ENCODE measurements around the gene MBP. TPM values are rescaled to one million over a fixed set of nuclear protein-coding genes. Genes with fewer than 3 reads are reported as not detected.

Gene MBP
- total RNA-seq, 1 experiment from 2014 or later: 88.8 TPM

DNA sequence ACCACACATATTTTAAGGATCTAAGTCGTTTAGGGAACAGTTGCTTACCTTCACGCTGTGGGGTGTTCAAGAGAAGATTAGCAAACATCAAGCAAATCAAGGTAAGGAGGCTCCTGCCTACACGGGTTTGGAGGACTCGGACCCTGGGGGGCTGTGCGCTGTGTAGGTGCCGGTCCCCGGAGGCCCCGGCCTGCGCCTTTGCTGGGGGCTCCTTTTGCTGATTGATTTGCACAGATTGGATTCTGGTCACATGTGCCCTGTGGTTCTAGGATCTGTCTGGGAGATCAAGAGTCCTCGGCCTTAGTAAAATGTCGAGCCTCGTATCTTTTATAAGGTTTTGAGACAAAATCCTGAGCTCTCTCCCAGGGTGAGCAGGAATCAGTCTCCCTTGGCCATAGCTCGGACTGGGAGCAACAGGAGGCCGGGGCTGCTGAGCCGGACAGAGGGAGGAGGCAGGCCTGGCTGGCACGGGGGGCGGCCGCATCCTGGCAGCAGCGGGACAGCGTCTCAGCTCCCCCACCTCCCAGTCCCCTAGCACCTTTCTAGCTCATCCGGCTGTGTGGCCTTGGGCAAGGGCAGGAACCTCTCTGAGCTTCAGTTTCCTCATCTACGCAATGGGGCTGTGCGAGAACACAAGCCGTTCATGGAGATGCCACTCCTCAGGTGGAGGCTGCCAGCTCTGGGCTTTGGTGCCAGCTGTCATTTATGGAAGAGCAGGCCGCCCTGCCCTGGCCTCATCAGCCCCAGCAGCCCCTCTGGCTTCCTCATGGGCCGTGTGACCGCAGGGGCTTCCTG lies 147.2 kb downstream of the MBP start:
- POLR2A ChIA-PET: no interaction called here
- no peaks in the 10 kb centered on the region for H3K27me3 ChIP-seq (ENCODE audit: control insufficient read depth, insufficient read depth, low read length)
- H3K27ac ChIP-seq (ENCODE audit: low read length): no peak overlapping the region
- in situ Hi-C loops (cut with HindIII; ENCODE audit: low pct_unique_long_range_greater_than_20kb, low sequenced_read_pairs) (no loop called here), intact Hi-C loops (cut with micrococcal nuclease; ENCODE audit: unreplicated experiment) (no loop called here)
- no peak for ATAC-seq
- H3K36me3 ChIP-seq (ENCODE audit: control insufficient read depth, insufficient read depth, low read length): no peaks in the 10 kb centered on the region
- no peaks in the 10 kb centered on the region for H3K9me3 ChIP-seq (ENCODE audit: control insufficient read depth, insufficient read depth, low read depth, low read length)
- TF ChIP-seq TCF7L2 (IDR thresholded peaks at IDR 0.05; ENCODE audit: low read depth, low read length) (no peak), SIN3A (IDR thresholded peaks at IDR 0.05; ENCODE audit: borderline replicate concordance, insufficient read depth, low read depth, low read length) (no peak), POLR2AphosphoS5 (IDR thresholded peaks at IDR 0.05; ENCODE audit: low read depth, low read length) (no peak)
- TF ChIP-seq, protein P1, sequence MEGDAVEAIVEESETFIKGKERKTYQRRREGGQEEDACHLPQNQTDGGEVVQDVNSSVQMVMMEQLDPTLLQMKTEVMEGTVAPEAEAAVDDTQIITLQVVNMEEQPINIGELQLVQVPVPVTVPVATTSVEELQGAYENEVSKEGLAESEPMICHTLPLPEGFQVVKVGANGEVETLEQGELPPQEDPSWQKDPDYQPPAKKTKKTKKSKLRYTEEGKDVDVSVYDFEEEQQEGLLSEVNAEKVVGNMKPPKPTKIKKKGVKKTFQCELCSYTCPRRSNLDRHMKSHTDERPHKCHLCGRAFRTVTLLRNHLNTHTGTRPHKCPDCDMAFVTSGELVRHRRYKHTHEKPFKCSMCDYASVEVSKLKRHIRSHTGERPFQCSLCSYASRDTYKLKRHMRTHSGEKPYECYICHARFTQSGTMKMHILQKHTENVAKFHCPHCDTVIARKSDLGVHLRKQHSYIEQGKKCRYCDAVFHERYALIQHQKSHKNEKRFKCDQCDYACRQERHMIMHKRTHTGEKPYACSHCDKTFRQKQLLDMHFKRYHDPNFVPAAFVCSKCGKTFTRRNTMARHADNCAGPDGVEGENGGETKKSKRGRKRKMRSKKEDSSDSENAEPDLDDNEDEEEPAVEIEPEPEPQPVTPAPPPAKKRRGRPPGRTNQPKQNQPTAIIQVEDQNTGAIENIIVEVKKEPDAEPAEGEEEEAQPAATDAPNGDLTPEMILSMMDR (IDR thresholded peaks at IDR 0.05): no peak
- TF ChIP-seq, protein P2, sequence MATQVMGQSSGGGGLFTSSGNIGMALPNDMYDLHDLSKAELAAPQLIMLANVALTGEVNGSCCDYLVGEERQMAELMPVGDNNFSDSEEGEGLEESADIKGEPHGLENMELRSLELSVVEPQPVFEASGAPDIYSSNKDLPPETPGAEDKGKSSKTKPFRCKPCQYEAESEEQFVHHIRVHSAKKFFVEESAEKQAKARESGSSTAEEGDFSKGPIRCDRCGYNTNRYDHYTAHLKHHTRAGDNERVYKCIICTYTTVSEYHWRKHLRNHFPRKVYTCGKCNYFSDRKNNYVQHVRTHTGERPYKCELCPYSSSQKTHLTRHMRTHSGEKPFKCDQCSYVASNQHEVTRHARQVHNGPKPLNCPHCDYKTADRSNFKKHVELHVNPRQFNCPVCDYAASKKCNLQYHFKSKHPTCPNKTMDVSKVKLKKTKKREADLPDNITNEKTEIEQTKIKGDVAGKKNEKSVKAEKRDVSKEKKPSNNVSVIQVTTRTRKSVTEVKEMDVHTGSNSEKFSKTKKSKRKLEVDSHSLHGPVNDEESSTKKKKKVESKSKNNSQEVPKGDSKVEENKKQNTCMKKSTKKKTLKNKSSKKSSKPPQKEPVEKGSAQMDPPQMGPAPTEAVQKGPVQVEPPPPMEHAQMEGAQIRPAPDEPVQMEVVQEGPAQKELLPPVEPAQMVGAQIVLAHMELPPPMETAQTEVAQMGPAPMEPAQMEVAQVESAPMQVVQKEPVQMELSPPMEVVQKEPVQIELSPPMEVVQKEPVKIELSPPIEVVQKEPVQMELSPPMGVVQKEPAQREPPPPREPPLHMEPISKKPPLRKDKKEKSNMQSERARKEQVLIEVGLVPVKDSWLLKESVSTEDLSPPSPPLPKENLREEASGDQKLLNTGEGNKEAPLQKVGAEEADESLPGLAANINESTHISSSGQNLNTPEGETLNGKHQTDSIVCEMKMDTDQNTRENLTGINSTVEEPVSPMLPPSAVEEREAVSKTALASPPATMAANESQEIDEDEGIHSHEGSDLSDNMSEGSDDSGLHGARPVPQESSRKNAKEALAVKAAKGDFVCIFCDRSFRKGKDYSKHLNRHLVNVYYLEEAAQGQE (IDR thresholded peaks at IDR 0.05; ENCODE audit: insufficient read depth in 1 of 2, low read depth in 2 of 2, low read length in 1 of 2): no peak
- BruUV-seq (replicated peaks): no TSS peak
- DNase-seq (ENCODE audit: low read depth, low spot score): no peak
- CTCF ChIA-PET: interaction anchor here (0.7 to 1.1 kb wide), 3 partner anchors 20 to 1335 kb away, joined by 3 to 5 read pairs (median 3); no protein-coding TSS in a partner anchor
- H3K4me1 ChIP-seq (ENCODE audit: control insufficient read depth, insufficient read depth, low read length): peaks cover 6% of the 10 kb centered on the region
- H3K4me3 ChIP-seq (ENCODE audit: low read depth in 2 of 2, low read length in 2 of 2): no peak overlapping the region

DNA sequence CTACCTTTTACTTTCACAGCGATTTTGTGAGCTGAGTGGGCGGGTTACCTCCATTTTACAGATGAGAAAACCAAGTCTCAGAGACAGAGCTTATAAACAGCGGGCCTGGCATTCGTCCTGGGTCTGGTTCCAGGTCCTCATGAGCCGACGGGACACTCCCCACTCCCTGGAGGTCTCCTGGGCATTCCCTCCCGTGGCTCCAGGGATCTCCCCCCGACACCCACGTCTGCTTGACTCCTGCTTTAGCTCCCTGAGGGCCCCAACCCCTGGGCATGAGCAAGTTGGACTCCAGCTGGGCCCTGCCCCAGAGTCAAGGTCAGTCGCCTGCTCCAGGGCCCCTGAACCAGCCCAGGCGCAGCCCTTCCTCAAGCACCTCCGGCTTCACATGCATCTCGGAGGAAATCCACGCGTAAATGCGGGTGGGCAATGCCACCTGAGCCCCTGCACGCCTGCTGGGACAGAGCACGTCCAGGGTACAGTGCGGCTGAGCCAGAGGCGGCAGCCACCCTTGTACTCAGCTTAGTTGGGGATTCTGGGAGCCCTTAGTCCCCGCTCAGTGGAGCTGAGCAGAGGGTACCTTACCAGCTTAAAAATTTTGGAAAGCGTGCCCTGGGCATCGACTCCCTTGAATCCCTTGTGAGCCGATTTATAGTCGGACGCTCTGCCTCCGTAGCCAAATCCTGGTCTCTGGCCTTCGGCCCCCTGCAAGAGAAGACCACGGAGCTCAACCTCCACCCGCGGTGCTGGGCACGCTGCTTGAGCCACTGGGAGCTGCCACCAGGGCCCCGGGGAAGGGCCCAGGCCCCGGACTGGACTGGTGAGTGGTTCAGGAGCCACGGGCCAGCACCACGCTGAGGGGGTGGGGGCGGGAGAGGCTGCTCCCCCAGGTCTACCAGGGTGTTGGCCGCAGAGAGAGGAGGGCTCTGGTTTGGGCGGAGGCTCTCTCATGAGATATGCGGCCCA lies 148.1 kb downstream of the MBP start:
- no peaks in the 10 kb centered on the region for H3K9me3 ChIP-seq (ENCODE audit: control insufficient read depth, insufficient read depth, low read depth, low read length)
- CTCF ChIA-PET: interaction anchor here (0.9 to 2.8 kb wide), 3 partner anchors 21 to 182 kb away, joined by 3 to 25 read pairs (median 3); no protein-coding TSS in a partner anchor
- BruUV-seq (replicated peaks): no TSS peak
- no peak overlapping the region for H3K27ac ChIP-seq (ENCODE audit: low read length)
- in situ Hi-C loops (cut with HindIII; ENCODE audit: low pct_unique_long_range_greater_than_20kb, low sequenced_read_pairs): no loop called here
- H3K36me3 ChIP-seq (ENCODE audit: control insufficient read depth, insufficient read depth, low read length): no peaks in the 10 kb centered on the region
- peaks cover 6% of the 10 kb centered on the region for H3K4me1 ChIP-seq (ENCODE audit: control insufficient read depth, insufficient read depth, low read length)
- no peaks in the 10 kb centered on the region for H3K27me3 ChIP-seq (ENCODE audit: control insufficient read depth, insufficient read depth, low read length)
- TF ChIP-seq, protein P1 (IDR thresholded peaks at IDR 0.05): no peak
- TF ChIP-seq POLR2AphosphoS5 (IDR thresholded peaks at IDR 0.05; ENCODE audit: low read depth, low read length): no peak
- TF ChIP-seq SIN3A (IDR thresholded peaks at IDR 0.05; ENCODE audit: borderline replicate concordance, insufficient read depth, low read depth, low read length): no peak
- TF ChIP-seq, protein P2 (IDR thresholded peaks at IDR 0.05; ENCODE audit: insufficient read depth in 1 of 2, low read depth in 2 of 2, low read length in 1 of 2): no peak
- TF ChIP-seq TCF7L2 (IDR thresholded peaks at IDR 0.05; ENCODE audit: low read depth, low read length): no peak
- intact Hi-C loops (cut with micrococcal nuclease; ENCODE audit: unreplicated experiment): loop anchor here (5.0 kb wide), 1 partner anchor 62 kb away; no protein-coding TSS in a partner anchor
- no peak for DNase-seq (ENCODE audit: low read depth, low spot score)
- POLR2A ChIA-PET: no interaction called here
- no peak for ATAC-seq
- no peak overlapping the region for H3K4me3 ChIP-seq (ENCODE audit: low read depth in 2 of 2, low read length in 2 of 2)
